ENCODE results near the gene HYKK. TPM values are rescaled to one million over a fixed set of nuclear protein-coding genes. Genes with fewer than 3 reads are reported as not detected.

Gene HYKK
- total RNA-seq, 1 donor from 2014 or later = 6.3 TPM

DNA sequence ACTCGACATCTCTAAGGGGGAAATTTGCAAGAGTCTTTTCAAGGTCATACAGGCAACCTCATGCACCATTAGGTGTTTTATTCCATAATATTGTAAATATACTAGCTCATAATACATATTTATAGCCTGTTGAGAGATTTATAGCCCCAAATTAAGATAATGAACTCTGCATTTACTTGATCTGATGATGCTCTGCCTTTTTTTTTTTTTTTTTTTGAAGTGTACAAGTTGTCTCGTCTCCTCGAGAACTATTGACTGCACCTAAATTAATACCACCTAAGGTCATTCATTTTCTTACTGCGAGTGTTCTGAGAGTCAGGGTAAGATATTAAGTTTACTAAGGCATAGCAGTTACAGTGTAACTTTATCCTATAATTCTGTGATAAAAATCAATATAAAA lies 64.0 kb downstream of the HYKK start:
- no peak for DNase-seq
- ATAC-seq = no peak
- intact Hi-C loops (cut with micrococcal nuclease) = no loop called here

DNA sequence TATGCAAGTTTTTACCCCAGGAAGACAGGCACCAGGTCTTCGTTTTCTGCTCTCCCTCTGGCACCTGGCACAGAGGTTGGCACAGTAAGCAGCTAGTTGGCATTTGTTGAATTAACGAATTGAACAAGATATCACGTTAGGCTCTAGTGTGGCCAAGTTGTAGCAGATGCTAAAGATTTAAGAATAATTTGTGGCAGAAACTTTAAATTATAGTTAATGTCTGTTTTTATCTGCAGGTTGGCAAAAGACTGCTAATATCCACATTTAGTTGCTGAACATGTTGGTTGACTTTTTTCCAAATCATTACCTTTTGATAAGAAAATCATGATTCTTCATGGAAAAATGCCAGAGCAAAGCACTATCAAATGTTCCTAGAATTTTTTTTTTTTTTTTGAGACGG lies 66.0 kb downstream of the HYKK start:
- intact Hi-C loops (cut with micrococcal nuclease) = no loop called here
- no peak for DNase-seq
- no peak for ATAC-seq

DNA sequence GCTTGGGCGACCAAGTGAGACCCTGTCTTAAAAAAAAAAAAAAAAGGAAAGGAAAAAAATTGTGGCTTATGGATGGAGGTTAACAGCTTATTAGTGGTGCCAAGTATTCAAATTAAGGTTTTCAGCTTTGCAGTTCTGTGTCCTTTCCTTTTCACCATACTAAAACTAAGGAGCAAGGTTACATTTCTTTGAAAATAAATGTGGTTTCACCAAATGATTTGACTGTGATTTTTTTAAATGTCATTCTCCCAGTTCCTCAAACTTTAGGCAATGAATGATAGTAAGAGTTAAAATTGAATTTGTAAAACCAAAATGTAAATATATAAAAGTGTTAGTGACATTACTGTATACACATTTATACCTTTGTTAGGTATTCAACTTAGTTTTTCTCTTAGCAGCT lies 67.6 kb downstream of the HYKK start:
- DNase-seq = no peak
- ATAC-seq = no peak
- intact Hi-C loops (cut with micrococcal nuclease) = no loop called here

Other genes with a start within 250 kb of the HYKK start
- gene DNAJA4, start 243.0 kb upstream of the HYKK start, total RNA-seq = 85.9 TPM
- gene SKIC8, start 208.0 kb upstream of the HYKK start, total RNA-seq = 27.5 TPM
- not detected for gene CRABP1, start 167.2 kb upstream of the HYKK start, total RNA-seq
- 25.2 TPM for gene IREB2, start 69.4 kb upstream of the HYKK start, total RNA-seq
- 116 TPM for gene PSMA4, start 32.9 kb downstream of the HYKK start, total RNA-seq
- 4.4 TPM for gene CHRNA5, start 57.9 kb downstream of the HYKK start, total RNA-seq
- gene CHRNA3, start 113.4 kb downstream of the HYKK start, total RNA-seq = not detected
- not detected for gene CHRNB4, start 133.6 kb downstream of the HYKK start, total RNA-seq

Data from left ventricle myocardium superior (tissue), 1 donor.